H9 (cell line): ENCODE results near the gene SEMA4D. TPM values are rescaled to one million over a fixed set of nuclear protein-coding genes. Genes with fewer than 3 reads are reported as not detected.

ENCODE experiments used
- DNase-seq: peaks from one replicate; pipeline ENCODE4 v3.0.0-alpha.2; 2017
- H2AFZ ChIP-seq: one replicate; pipeline ENCODE4 v1.6.1; 2013; ENCODE audit warnings: mild to moderate bottlenecking, low read length, control low read depth, moderate library complexity
- H2AK5ac ChIP-seq: 2 replicates; pipeline ENCODE4 v1.6.1; 2013; ENCODE audit warnings: low read length, control low read depth, mixed read lengths; ENCODE audit not compliant: insufficient read length
- H2BK120ac ChIP-seq: one replicate; pipeline ENCODE4 v1.6.1; 2013; ENCODE audit warnings: low read depth, mild to moderate bottlenecking, low read length, control low read depth, inconsistent platforms; ENCODE audit not compliant: poor library complexity, severe bottlenecking
- H2BK12ac ChIP-seq: 2 replicates; pipeline ENCODE4 v1.6.1; 2013; ENCODE audit warnings: low read length, control low read depth, mixed read lengths, low read depth; ENCODE audit not compliant: insufficient read length
- H2BK15ac ChIP-seq: 2 replicates; pipeline ENCODE4 v1.6.1; 2013; ENCODE audit warnings: low read depth, low read length, control low read depth
- H2BK20ac ChIP-seq: one replicate; pipeline ENCODE4 v1.6.1; 2013; ENCODE audit warnings: low read depth, mild to moderate bottlenecking, low read length, control low read depth, inconsistent platforms; ENCODE audit not compliant: poor library complexity, severe bottlenecking
- H2BK5ac ChIP-seq: 2 replicates; pipeline ENCODE4 v1.6.1; 2013; ENCODE audit warnings: low read length, control low read depth, mixed read lengths; ENCODE audit not compliant: insufficient read length
- H3K14ac ChIP-seq: 2 replicates; pipeline ENCODE4 v1.6.1; 2013; ENCODE audit warnings: low read length, control low read depth; ENCODE audit not compliant: insufficient read depth
- H3K18ac ChIP-seq: 2 replicates; pipeline ENCODE4 v1.6.1; 2013; ENCODE audit warnings: low read depth, mild to moderate bottlenecking, mixed read lengths, low read length, control low read depth; ENCODE audit not compliant: insufficient read length
- H3K23ac ChIP-seq: 2 replicates; pipeline ENCODE4 v1.6.1; 2013; ENCODE audit warnings: low read length, control low read depth, mixed read lengths, low read depth; ENCODE audit not compliant: insufficient read length
- H3K23me2 ChIP-seq: 2 replicates; pipeline ENCODE4 v1.6.1; 2013; ENCODE audit warnings: low read depth, mild to moderate bottlenecking, mixed read lengths, low read length, control low read depth; ENCODE audit not compliant: insufficient read length, poor library complexity, severe bottlenecking
- H3K27ac ChIP-seq: 2 replicates; pipeline ENCODE4 v1.5.1; 2013; ENCODE audit warnings: low read length, control low read depth, mixed read lengths, low read depth; ENCODE audit not compliant: insufficient read length
- H3K27me3 ChIP-seq: 2 replicates; pipeline ENCODE4 v1.6.1; 2013; ENCODE audit warnings: low read length, control low read depth, inconsistent platforms; ENCODE audit not compliant: insufficient read depth
- H3K4ac ChIP-seq: 2 replicates; pipeline ENCODE4 v1.6.1; 2013; ENCODE audit warnings: low read depth, mild to moderate bottlenecking, control low read depth, inconsistent platforms, low read length, moderate library complexity
- H3K4me1 ChIP-seq: 2 replicates; pipeline ENCODE4 v1.6.1; 2013; ENCODE audit warnings: low read length, control low read depth, inconsistent platforms; ENCODE audit not compliant: insufficient read depth
- H3K4me2 ChIP-seq: 2 replicates; pipeline ENCODE4 v1.6.1; 2013; ENCODE audit warnings: low read length, control low read depth, mixed read lengths; ENCODE audit not compliant: insufficient read length, insufficient read depth
- H3K56ac ChIP-seq: 2 replicates; pipeline ENCODE4 v1.6.1; 2013; ENCODE audit warnings: low read depth, mild to moderate bottlenecking, mixed read lengths, low read length, control low read depth; ENCODE audit not compliant: insufficient read length
- H3K79me1 ChIP-seq: 2 replicates; pipeline ENCODE4 v1.6.1; 2013; ENCODE audit warnings: low read depth, mild to moderate bottlenecking, moderate library complexity, low read length, control low read depth, inconsistent platforms; ENCODE audit not compliant: insufficient read depth, poor library complexity, severe bottlenecking
- H3K79me2 ChIP-seq: 2 replicates; pipeline ENCODE4 v1.6.1; 2013; ENCODE audit warnings: low read length, control low read depth, inconsistent platforms; ENCODE audit not compliant: insufficient read depth
- H3K9ac ChIP-seq: 2 replicates; pipeline ENCODE4 v1.6.1; 2013; ENCODE audit warnings: low read length, control low read depth, mixed read lengths; ENCODE audit not compliant: insufficient read length; ENCODE audit errors: extremely low read depth
- H3K9me3 ChIP-seq: one replicate; pipeline ENCODE4 v1.6.1; 2013; ENCODE audit warnings: low read depth, low read length, inconsistent platforms; ENCODE audit not compliant: control insufficient read depth
- H3T11ph ChIP-seq: one replicate; pipeline ENCODE4 v1.6.1; 2013; ENCODE audit warnings: mild to moderate bottlenecking, low read length, control low read depth, inconsistent platforms
- H4K20me1 ChIP-seq: one replicate; pipeline ENCODE4 v1.6.1; 2013; ENCODE audit not compliant: control insufficient read depth, insufficient read length, insufficient read depth
- H4K5ac ChIP-seq: 2 replicates; pipeline ENCODE4 v1.6.1; 2013; ENCODE audit warnings: low read depth, mild to moderate bottlenecking, mixed read lengths, low read length, control low read depth; ENCODE audit not compliant: insufficient read length
- H4K8ac ChIP-seq: replicated peaks from 2 replicates; pipeline ENCODE4 v1.6.1; 2013; ENCODE audit warnings: low read length, control low read depth, mixed read lengths, low read depth; ENCODE audit not compliant: insufficient read length
- H4K91ac ChIP-seq: 2 replicates; pipeline ENCODE4 v1.6.1; 2013; ENCODE audit warnings: low read depth, mild to moderate bottlenecking, moderate library complexity, mixed read lengths, low read length, control low read depth; ENCODE audit not compliant: insufficient read length
- H3K27ac Mint-ChIP-seq, 3 experiments: 2 replicates in 2 of 3; 3 replicates in 1 of 3; pipeline ENCODE4 v1.8.0; 2020 to 2021; ENCODE audit warnings: mixed read lengths in 3 of 3, mild to moderate bottlenecking in 1 of 3, moderate library complexity in 1 of 3
- H3K27me3 Mint-ChIP-seq: 2 replicates; pipeline ENCODE4 v1.8.0; 2021; ENCODE audit warnings: low read depth, mild to moderate bottlenecking, moderate library complexity, mixed read lengths
- H3K36me3 Mint-ChIP-seq, 3 experiments: 2 replicates in 2 of 3; 3 replicates in 1 of 3; pipeline ENCODE4 v1.8.0; 2020 to 2021; ENCODE audit warnings: low read depth in 3 of 3, mixed read lengths in 3 of 3; ENCODE audit not compliant: insufficient read depth in 1 of 3
- H3K4me1 Mint-ChIP-seq, 2 experiments: 2 replicates each; pipeline ENCODE4 v1.8.0; 2020; ENCODE audit warnings: mixed read lengths in 2 of 2
- H3K4me3 Mint-ChIP-seq, 2 experiments: 2 replicates in 1 of 2; 3 replicates in 1 of 2; pipeline ENCODE4 v1.8.0; 2020 to 2021; ENCODE audit warnings: mild to moderate bottlenecking in 2 of 2, mixed read lengths in 2 of 2, moderate library complexity in 1 of 2
- H3K9me3 Mint-ChIP-seq, 2 experiments: 2 replicates in 1 of 2; 3 replicates in 1 of 2; pipeline ENCODE4 v1.8.0; 2020; ENCODE audit warnings: mild to moderate bottlenecking in 2 of 2, mixed read lengths in 2 of 2, moderate library complexity in 1 of 2
- CTCF ChIP-seq: fragments of 200-600 bp; sonication (generic); conservative IDR thresholded peaks from 3 replicates; pipeline ENCODE4 v1.8.0; 2021; ENCODE audit warnings: antibody characterized with exemption, mild to moderate bottlenecking
- WGBS: extraction: QIAGEN DNeasy Blood & Tissue Kit; methylation state at CpG from one replicate; pipeline ENCODE4 v1.1.7; 2013; ENCODE audit warnings: missing lambda C conversion rate, low lambda C conversion rate, mixed read lengths; ENCODE audit not compliant: insufficient read length; ENCODE audit errors: extremely low coverage; 5-methylcytosine and 5-hydroxymethylcytosine counted together
- total RNA-seq: library from RNA; stranded (reverse); gene quantifications from 2 replicates; pipeline ENCODE4 v1.2.1, GENCODE V29; 2021

SEMA4D gene
- total RNA-seq, 1 experiment from 2014 or later = 47.2 TPM

GRCh38 chr9:89410022-89410421 is 87.9 kb downstream of the SEMA4D start:
- H3K56ac ChIP-seq = no peak overlapping the region
- no peaks in the 10 kb centered on the region for H3K27me3 ChIP-seq
- H3K4me1 ChIP-seq = peaks cover 11% of the 10 kb centered on the region; the same call in 1 of the 2 replicates
- H3K4me3 Mint-ChIP-seq = no peak overlapping the region
- WGBS = no CpG with 5 or more reads among the region's 8 CpGs
- no peaks in the 10 kb centered on the region for H3K79me1 ChIP-seq
- H3K23ac ChIP-seq = no peak overlapping the region
- H3K4me2 ChIP-seq = no peak overlapping the region
- H2AK5ac ChIP-seq = no peak overlapping the region
- no peaks in the 10 kb centered on the region; a peak in 2 of 5 replicates for H3K9me3 Mint-ChIP-seq
- DNase-seq = no peak
- no peak overlapping the region for H2BK5ac ChIP-seq
- no peak overlapping the region for H2BK12ac ChIP-seq
- no peak overlapping the region for H2AFZ ChIP-seq
- H3K4ac ChIP-seq = no peak overlapping the region
- no peaks in the 10 kb centered on the region for H3K23me2 ChIP-seq
- no peak overlapping the region for H2BK20ac ChIP-seq
- H4K20me1 ChIP-seq = no peaks in the 10 kb centered on the region
- H3K18ac ChIP-seq = no peak overlapping the region
- H3T11ph ChIP-seq = no peak overlapping the region
- H3K79me2 ChIP-seq = no peaks in the 10 kb centered on the region; the same call in 1 of the 2 replicates
- H4K91ac ChIP-seq = no peak overlapping the region
- no peak overlapping the region for H4K8ac ChIP-seq
- no peak for TF ChIP-seq CTCF
- no peak overlapping the region for H3K14ac ChIP-seq
- peaks cover 4 to 20% (median 13%) of the 10 kb centered on the region in 3 experiments for H3K36me3 Mint-ChIP-seq
- H3K27ac Mint-ChIP-seq = no peak overlapping the region
- no peak overlapping the region for H2BK120ac ChIP-seq
- no peaks in the 10 kb centered on the region for H3K9me3 ChIP-seq
- no peak overlapping the region for H3K27ac ChIP-seq
- H3K4me1 Mint-ChIP-seq = peaks cover 40 to 50% of the 10 kb centered on the region in 2 experiments
- no peak overlapping the region for H2BK15ac ChIP-seq
- H4K5ac ChIP-seq = no peak overlapping the region
- H3K27me3 Mint-ChIP-seq = no peaks in the 10 kb centered on the region
- no peak overlapping the region for H3K9ac ChIP-seq
